ENCODE results near the gene RPL13. TPM values are rescaled to one million over a fixed set of nuclear protein-coding genes. Genes with fewer than 3 reads are reported as not detected.
A peak's percentile ranks its signal among the peaks of the same experiment; 100 is the strongest.

Gene RPL13
- total and polyA plus RNA-seq, 9 of the 15 experiments (the other 6 are each of a cell fraction or from before 2014, with no cell fraction given), result 227 to 6,042 (median 1,633) TPM

DNA sequence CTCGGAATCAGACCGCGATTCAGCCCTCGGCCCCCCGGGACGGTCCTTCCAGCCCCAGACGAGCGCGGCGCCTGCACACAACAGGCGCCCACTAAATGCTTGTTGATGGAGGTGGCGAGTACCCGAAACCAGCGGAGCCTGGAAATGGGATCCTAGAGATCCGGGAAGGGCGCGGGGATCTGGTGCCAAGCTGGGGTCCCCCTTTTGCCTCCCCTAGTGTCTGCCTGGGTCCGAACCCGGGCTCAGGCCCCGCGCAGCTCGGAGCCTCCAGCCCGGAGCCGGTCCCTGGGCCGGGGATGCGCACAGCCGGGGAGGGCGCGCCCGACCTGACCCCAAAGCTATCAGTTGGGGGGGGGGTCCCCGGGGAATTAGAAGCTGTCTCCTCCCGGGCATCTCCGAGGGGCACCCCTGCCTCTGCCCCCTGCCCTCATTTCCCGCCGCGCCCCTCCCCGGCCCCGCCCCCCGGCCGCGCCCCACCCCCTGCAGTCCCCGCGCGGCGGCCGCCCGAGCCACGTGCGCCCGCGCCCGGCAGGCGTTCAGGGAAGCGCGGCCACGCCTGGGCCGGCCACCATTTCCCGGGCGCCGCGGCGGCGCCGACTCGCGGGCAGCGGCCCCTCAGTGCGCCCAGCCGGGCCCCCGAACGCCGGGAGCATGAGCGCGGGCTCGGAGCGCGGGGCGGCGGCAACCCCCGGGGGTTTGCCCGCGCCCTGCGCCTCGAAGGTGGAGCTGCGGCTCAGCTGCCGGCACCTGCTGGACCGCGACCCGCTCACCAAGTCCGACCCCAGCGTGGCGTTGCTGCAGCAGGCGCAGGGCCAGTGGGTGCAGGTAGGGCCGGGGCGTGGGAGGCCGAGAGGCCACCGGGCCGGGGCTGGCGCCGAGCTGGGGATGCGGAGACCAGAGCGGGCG lies 15.0 kb downstream of the RPL13 start, which contains the start of gene CPNE7 (continued):
- TF ChIP-seq, protein P1, sequence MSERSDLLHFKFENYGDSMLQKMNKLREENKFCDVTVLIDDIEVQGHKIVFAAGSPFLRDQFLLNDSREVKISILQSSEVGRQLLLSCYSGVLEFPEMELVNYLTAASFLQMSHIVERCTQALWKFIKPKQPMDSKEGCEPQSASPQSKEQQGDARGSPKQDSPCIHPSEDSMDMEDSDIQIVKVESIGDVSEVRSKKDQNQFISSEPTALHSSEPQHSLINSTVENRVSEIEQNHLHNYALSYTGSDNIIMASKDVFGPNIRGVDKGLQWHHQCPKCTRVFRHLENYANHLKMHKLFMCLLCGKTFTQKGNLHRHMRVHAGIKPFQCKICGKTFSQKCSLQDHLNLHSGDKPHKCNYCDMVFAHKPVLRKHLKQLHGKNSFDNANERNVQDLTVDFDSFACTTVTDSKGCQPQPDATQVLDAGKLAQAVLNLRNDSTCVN (CRISPR knock-in tag; IDR thresholded peaks at IDR 0.05), result no peak
- TF ChIP-seq KDM2B (CRISPR knock-in tag; IDR thresholded peaks at IDR 0.05) (0 out of 2 replicates have a peak, but pooled peaks have one; percentile 53), RBFOX2 (IDR thresholded peaks at IDR 0.05; ENCODE audit: low read depth, low read length) (peak; percentile 66), THRAP3 (IDR thresholded peaks at IDR 0.05; ENCODE audit: borderline replicate concordance) (no peak), ELF2 (CRISPR knock-in tag; IDR thresholded peaks at IDR 0.05) (no peak), ZKSCAN8 (CRISPR knock-in tag; IDR thresholded peaks at IDR 0.05) (peak; percentile 99), ATF1 (CRISPR knock-in tag; IDR thresholded peaks at IDR 0.05) (no peak), ATF1 (tag; IDR thresholded peaks at IDR 0.05) (no peak), RBBP5 (IDR thresholded peaks at IDR 0.05; ENCODE audit: borderline replicate concordance, insufficient read depth, low read length, poor library complexity, severe bottlenecking) (peak; percentile 65), NONO (IDR thresholded peaks at IDR 0.05; ENCODE audit: low read depth in 2 of 2, low read length in 1 of 2) (0 out of 4 replicates have a peak, but pooled peaks of 1 of the 2 experiments have one; percentile 60), KDM5B (IDR thresholded peaks at IDR 0.05; ENCODE audit: insufficient replicate concordance, low read depth, low read length) (peak; percentile 5), ATF7 (IDR thresholded peaks at IDR 0.05) (no peak), TAF7 (tag; IDR thresholded peaks at IDR 0.05) (no peak), ZNF263 (CRISPR knock-in tag; IDR thresholded peaks at IDR 0.05; ENCODE audit: borderline replicate concordance) (no peak), SIN3A (IDR thresholded peaks at IDR 0.05; ENCODE audit: borderline replicate concordance in 2 of 2, control insufficient read depth in 1 of 2, low read depth in 2 of 2, low read length in 2 of 2) (peak; percentile 56 to 86; a peak in 1 of 4 replicates), SAP30 (IDR thresholded peaks at IDR 0.05; ENCODE audit: borderline replicate concordance, insufficient read depth, low read depth, low read length, poor library complexity, severe bottlenecking) (peak; percentile 54), CXXC5 (CRISPR knock-in tag; IDR thresholded peaks at IDR 0.05) (peak; percentile 76), CBX1 (IDR thresholded peaks at IDR 0.05; ENCODE audit: low read depth) (no peak)
- TF ChIP-seq, protein P2, sequence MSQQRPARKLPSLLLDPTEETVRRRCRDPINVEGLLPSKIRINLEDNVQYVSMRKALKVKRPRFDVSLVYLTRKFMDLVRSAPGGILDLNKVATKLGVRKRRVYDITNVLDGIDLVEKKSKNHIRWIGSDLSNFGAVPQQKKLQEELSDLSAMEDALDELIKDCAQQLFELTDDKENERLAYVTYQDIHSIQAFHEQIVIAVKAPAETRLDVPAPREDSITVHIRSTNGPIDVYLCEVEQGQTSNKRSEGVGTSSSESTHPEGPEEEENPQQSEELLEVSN (IDR thresholded peaks at IDR 0.05; ENCODE audit: borderline replicate concordance in 1 of 2, extremely low read depth in 1 of 2, insufficient read depth in 1 of 2, insufficient read length in 1 of 2, low read depth in 1 of 2, low read length in 1 of 2, poor library complexity in 1 of 2, severe bottlenecking in 1 of 2), result peak; percentile 76 to 96
- TF ChIP-seq, protein P3, sequence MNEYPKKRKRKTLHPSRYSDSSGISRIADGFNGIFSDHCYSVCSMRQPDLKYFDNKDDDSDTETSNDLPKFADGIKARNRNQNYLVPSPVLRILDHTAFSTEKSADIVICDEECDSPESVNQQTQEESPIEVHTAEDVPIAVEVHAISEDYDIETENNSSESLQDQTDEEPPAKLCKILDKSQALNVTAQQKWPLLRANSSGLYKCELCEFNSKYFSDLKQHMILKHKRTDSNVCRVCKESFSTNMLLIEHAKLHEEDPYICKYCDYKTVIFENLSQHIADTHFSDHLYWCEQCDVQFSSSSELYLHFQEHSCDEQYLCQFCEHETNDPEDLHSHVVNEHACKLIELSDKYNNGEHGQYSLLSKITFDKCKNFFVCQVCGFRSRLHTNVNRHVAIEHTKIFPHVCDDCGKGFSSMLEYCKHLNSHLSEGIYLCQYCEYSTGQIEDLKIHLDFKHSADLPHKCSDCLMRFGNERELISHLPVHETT (CRISPR knock-in tag; conservative IDR thresholded peaks at IDR 0.05 in 1 of 2, IDR thresholded peaks at IDR 0.05 in 1 of 2), result 0 out of 4 replicates have a peak, but pooled peaks of 1 of the 2 experiments have one; percentile 7
